ENCODE data around the gene GOLGA6L4. TPM values are rescaled to one million over a fixed set of nuclear protein-coding genes. Genes with fewer than 3 reads are reported as not detected.
"Not testable (repeated sequence)": the region's sequence is repeated elsewhere in the genome, so short reads cannot be mapped to it uniquely, and the experiment has no call there.

Gene GOLGA6L4, protein sequence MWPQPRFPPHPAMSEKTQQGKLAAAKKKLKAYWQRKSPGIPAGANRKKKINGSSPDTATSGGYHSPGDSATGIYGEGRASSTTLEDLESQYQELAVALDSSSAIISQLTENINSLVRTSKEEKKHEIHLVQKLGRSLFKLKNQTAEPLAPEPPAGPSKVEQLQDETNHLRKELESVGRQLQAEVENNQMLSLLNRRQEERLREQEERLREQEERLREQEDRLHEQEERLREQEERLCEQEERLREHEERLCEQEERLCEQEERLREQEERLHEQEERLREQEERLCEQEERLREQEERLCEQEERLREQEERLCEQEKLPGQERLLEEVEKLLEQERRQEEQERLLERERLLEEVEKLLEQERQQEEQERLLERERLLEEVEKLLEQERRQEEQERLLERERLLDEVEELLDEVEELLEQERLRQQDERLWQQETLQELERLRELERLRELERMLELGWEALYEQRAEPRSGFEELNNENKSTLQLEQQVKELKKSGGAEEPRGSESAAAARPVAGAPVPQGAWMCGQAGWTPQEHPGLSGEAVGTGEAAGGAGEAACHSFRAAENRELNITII
- total RNA-seq (ENCODE audit: low replicate concordance), result 0.08 and 1.2 TPM in 2 replicates

DNA sequence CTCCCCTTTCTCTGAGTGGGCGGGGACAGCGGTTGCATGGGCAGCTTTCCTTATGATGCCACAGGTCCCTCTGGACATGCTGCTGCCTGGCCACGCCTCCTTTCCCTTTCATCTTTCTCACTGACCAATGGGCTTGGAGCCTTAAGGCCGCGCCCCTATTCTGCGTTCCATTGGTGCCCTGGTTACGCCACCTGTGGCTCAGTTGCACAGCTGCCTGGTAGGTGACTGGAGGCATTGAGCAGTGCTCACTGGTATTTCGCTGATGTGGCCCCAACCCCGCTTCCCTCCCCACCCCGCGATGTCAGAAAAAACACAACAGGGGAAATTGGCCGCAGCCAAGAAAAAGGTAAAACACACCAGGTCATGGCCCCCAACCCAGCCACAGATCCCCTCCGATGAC is at the start of gene GOLGA6L4:
Gene GOLGA6L4, plus strand, starts transcription at position 201 of the 400 bp plus-strand sequence. Its CDS starts 62 bp downstream, at position 263.
- not testable (repeated sequence) for H3K4me3 ChIP-seq (ENCODE audit: low read depth, low read length)

DNA sequence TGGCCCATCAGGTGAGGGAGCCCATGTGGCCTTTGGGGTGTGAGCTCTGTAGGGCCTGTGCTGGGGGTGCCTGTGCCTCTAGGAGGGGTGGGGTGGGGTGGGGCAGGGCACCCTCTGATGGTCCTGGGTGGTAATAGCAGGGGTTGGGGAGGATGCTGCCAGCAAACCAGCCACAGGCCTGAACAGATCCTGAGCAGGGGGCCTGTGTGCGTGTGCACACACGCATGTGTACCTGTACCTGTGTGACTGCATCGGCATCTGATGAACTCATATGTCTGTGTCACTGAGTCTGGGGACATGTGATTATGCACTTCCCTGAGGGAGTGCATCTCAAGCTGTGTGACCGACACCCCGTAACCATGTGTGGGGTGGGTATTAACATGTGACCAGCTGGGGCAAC is 42.6 kb upstream of the GOLGA6L4 start:
- H3K4me3 ChIP-seq (ENCODE audit: low read depth, low read length); DNase-seq (ENCODE audit: low read depth): not testable (repeated sequence)

More for the DNA sequence above, at the start of gene GOLGA6L4:
- not testable (repeated sequence) for DNase-seq (ENCODE audit: low read depth)

DNA sequence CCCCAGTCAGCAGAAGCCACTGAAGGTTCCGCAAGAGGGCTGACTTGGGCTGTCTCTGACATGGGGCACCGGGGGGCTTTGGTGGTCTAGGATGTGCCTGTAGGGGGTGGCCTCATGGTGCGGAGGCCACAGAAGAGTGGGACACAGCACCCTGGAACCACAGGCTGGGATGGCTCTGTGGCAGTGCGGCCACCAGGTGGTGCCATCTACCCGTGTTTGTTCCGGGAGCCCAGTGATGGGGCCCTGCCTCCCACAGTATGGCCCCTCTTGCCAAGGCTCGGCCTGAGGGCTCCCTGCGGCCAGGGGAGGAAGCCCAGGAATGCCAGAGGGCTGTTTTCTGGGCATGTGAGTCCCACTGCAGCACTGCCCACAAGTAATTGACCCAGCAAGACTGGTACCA is 40.0 kb upstream of the GOLGA6L4 start:
- not testable (repeated sequence) for H3K4me3 ChIP-seq (ENCODE audit: low read depth, low read length); DNase-seq (ENCODE audit: low read depth)

DNA sequence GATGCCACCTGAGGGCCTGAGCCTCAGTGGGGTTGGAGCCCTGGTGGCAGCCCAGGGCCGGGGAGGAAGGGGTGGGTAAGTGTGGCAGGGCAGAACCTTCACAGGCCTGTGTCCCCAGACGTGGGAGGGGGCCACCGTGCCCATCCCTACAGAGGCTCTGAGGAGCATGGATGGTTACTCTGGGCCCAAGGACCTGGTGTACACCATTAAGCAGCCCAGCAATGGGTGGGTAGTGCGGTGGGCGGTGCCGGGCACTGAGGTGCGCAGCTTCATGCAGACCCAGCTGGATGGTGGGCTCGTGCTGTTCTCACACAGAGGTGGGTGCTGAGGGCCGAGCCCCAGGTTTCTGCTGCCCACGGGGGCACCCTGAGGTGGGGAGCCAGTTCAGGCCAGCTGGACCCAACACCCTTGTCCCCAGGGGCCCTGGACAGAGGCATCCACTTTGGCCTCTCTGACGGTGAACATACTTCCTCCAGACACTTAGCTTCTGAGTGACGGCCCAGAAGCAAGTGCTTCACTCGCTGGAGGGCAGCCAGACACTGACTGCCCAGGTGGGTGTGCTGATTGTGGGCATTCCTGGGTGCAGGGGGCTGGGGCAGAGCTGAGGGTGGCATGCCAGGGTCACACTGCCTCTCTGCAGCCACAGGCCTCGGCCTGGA is 38.9 kb upstream of the GOLGA6L4 start:
- H3K4me3 ChIP-seq (ENCODE audit: low read depth, low read length); DNase-seq (ENCODE audit: low read depth): not testable (repeated sequence)

DNA sequence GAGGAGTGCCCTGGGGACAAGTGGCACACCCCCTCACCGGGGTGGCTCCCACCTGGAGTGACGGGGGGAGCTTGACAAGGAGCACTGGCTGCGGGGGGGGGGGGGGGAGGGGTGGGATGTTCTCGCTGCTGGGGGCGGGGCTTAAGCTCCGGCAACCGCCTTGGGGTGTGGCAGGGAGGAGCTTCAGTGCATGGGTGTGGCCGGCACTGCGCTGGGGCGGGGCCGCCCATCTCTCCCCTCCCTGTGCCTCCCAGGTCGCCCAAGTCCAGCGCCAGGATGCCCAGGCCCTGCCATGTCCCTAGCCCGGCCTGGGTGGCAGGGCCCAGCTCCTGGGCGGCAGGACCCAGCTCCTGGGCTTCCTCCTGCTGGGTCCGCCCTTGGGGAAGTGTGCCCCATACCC is 35.7 kb upstream of the GOLGA6L4 start:
- not testable (repeated sequence) for H3K4me3 ChIP-seq (ENCODE audit: low read depth, low read length); DNase-seq (ENCODE audit: low read depth)

DNA sequence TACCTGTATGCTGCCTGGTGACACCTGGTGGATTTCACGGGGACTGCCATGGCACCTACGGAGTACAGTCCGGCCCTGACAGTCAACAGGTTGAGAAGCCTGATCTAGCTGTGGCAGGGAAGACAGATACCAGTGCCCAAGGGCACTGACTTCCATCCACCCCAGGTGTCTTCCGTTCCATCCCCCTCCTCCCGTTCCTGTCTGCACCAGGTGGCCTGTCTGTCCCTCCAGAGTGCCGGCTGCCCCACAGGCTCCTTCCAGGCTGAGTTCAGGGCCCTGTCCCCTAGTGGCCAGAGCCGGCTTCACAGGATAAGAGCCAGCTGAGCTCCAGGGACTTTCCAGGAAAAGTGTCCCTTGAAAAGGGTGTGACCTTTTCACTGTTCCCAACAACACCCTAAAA is 10.9 kb downstream of the GOLGA6L4 start:
- not testable (repeated sequence) for DNase-seq (ENCODE audit: low read depth); H3K4me3 ChIP-seq (ENCODE audit: low read depth, low read length)

Small RNAs within 50 kb of the gene (small RNA-seq; reads per million reads assigned to genes)
- gene RN7SL331P (not detected), gene UBE2Q2P8 (not detected)

Data from fibroblast of the aortic adventitia (primary cell).